HG02973 (cell line): ENCODE results near the gene ANGPTL8.

ENCODE experiments used
- ATAC-seq: cut with Tn5 transposase; IDR thresholded peaks from one replicate; pipeline ENCODE4 v1.9.1; 2021; ENCODE audit warnings: moderate library complexity; ENCODE audit not compliant: unreplicated experiment

ANGPTL8 gene

DNA sequence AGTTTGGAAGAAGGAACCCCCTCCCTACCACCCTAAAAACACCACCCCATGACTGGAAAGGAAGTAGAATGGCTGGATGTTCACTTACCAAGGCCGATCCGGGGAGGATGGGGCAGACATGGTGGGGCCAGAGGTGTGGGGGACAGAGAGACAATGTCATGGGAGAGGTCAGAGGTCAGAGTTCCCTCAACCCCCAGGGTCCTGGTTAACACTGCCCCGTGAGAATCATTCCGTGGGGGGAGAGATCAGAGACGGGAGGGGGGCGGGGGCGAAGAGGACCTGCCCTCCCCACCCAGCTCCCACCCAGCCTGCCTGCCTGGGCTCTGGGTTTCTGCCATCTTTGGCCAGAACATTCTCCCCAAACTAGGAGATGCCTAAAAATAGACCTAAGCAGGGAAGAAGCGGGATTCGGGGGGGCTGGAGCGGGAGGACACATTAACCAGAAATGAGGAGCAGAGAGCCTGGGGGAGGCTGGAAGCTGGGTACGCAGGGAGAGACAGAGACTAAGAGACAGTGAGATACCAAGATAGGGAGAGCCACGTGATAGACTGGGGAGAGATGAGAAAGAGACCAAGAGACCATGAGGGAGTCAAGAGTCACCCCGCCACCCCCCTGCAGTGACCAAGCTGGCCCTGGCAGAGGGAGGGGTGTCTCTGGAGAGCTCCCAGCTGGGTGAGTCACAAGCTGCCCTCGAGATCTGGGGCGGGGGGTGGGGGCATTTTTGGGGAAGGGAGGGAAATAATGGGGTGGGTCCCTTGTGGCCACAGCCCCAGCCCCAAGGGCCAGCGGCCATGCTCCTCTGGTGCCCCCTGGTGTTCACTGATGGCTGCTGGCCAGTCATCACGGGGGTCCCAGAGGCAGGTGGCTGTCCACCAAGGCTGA is 36.0 kb upstream of the ANGPTL8 start:
- ATAC-seq: no peak

- no peak for ATAC-seq
These were observed 35.3 kb upstream of the ANGPTL8 start for GRCh38 chr19:11204076-11204602.

DNA sequence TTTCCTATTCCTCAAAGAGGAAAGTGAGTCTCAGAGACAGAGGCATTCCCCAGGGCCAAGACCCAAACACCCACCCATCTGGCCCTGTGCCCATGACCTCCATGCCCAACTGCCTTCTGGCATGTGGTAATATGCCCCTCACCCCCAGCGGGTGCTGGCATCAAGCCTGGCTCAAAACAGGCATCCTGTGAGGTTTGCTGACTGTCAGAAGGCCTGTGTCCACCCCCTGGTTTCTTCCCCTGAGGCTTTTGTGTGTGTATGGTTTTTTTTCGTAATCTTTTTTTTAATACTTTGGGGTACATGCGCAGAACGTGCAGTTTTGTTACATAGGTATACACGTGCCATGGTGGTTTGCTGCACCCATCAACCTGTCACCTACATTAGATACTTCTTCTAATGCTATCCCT is 34.5 kb upstream of the ANGPTL8 start:
- ATAC-seq: no peak

GRCh38 chr19:11205939-11206570 is 33.4 kb upstream of the ANGPTL8 start:
- ATAC-seq: no peak

DNA sequence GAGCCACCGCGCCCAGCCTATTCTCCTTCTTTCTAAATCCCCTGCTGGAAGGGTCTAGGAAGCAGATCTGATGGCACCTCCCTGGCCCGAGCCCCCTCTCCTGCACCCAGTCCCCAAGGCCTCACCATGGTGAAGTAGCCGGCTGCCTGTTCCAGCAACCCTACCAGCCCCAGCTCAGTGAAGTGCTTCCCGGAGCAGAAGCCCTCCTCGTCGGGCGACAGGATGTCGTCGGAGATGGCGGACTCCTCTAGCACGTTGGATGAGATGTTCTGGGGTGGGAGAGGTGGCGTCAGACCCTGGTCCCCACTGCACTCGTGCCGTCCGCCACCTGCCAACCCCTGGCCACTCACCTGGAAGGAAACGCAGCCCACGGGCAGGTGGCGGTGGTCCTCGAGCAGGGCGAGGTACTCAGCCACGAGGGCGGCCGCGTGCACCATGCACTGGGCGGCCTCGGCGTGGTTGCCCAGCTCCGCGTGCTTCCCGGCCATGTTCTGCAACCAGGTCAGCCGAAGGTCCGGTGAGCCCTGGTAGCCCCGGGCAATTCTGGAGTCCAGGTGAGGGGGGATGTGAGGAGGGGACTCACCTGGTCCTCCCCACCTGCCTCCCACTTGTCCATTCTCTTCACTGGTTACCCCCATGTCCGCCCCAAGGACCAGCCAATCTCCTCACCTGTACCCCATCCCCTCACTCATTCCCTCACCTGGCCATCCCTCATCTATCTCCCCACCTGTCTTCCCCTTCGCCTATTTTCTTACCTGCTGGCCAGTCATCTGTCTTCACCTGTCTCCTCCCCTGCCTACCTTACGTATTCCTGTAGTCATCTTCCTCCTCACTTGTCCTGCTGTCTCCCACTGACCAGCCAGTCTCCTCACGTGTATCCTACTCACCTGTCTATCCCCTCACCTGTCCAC is 30.6 kb upstream of the ANGPTL8 start:
- ATAC-seq: no peak

- no peak for ATAC-seq
These were observed 29.4 kb upstream of the ANGPTL8 start for GRCh38 chr19:11209839-11210655.

- ATAC-seq: no peak
These were observed 28.8 kb upstream of the ANGPTL8 start for GRCh38 chr19:11210656-11210928.

GRCh38 chr19:11214387-11214786 is 25.0 kb upstream of the ANGPTL8 start:
- no peak for ATAC-seq

GRCh38 chr19:11221082-11221598 is 18.3 kb upstream of the ANGPTL8 start:
- ATAC-seq: no peak

DNA sequence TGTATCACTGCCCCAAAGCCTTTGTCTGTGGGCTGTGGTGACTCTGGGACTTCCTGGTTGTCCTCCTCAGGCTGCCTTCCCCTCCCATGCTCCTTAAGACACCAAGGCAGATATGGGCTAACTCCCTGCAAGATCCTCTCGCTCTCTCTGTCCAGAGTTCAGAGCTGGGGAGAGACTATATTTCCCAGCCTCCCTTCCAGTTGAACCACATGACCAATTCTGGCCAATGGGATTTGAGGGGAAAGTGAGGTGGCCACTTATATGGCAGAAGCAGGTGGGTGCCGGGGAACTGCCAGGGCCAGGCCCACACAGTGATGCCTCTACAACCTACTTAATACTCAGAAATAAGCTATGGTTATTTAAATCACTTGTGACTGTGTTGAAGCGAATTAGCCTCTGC is 16.2 kb upstream of the ANGPTL8 start:
- no peak for ATAC-seq

- ATAC-seq: no peak
These were observed 15.0 kb upstream of the ANGPTL8 start for GRCh38 chr19:11224429-11224828.

DNA sequence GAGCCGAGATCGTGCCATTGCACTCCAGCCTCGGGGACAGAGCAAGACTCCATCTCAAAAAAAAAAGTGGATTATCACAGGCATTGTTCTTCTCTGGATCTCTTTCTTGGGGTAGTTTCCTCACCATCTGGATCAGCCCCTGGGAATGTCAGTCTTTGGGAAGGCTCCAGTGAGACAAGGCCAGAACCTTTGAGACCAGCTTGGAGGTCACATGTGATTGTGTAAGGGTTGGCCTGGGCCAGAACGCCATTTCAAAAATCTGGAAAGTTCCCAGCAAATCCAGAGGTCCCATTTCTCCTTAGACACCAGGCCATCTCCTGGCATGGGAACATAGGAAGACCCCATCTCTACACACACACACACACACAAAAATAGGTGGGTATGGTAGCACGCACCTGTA is 14.2 kb upstream of the ANGPTL8 start:
- no peak for ATAC-seq

DNA sequence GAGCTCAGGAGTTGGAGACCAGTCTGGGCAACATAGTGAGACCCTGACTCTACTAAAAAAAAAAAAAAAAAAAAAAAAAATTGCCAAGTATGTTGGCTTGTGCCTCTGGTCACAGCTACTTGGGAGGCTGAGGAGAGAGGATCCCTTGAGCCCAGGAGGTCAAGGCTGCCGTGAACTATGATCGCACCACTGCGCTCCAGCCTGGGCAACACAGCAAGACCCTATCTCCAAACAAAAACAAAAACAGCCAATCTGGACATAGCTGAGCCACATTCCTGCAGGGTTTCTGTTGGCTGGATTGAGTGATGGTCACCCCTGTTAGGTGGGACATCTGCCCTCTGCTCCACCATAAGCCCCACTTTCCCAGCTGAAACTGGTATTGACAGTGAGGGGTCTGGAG is 13.6 kb upstream of the ANGPTL8 start:
- ATAC-seq: no peak

- no peak for ATAC-seq
These were observed 12.7 kb upstream of the ANGPTL8 start for GRCh38 chr19:11226716-11227166.

DNA sequence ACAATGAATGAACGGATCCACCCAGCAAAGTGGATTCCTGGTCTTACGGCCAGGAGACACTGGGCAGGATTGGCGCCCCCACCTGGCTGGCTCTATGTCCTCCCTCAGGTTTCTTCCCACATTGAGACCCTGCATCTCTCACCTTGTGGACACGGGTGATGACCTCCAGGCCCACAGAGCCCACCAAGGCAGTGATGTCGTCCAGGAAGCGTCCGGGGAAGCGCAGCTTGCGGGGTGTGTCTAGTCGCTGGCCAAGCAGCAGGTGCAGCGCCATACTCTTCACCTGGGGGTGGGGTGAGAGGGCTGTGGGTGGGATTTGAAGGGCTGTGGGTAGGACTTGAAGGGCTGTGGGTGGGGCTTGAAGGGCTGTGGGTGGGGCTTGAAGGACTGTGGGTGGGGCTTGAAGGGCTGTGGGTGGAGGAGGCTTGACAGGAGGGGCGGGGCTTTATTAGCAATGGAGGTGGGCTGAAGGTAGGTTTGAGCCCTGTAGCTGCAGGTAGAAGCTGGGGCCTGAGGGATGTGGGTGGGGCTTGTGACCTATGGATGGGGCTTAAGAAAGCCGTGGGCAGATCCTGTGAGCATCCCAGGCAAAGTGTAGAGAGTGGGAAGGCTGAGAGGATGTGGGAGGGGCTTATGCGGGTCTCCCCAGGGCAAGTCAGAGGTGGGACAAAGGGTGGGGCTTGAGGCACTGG is 12.1 kb upstream of the ANGPTL8 start:
- ATAC-seq: no peak

- ATAC-seq: no peak
These were observed 8.6 kb upstream of the ANGPTL8 start for GRCh38 chr19:11230621-11231386.

DNA sequence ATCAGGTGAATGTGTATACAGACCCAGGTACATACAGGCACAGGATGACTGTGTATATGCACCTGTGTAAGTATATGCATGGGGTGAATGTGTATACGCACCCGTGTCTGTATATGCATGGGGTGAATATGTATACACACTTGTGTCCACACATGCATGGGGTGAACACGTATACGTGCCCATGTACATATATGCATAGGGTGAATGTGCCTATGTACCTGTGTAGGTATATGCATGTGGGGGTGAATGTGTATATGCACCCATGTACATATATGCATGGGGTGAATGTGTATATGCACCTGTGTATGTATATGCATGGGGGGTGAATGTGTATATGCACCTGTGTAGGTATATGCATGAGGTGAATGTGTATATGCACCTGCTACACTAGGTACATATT is 6.9 kb upstream of the ANGPTL8 start:
- ATAC-seq: no peak

- ATAC-seq: no peak
These were observed 6.3 kb upstream of the ANGPTL8 start for GRCh38 chr19:11233073-11233472.

DNA sequence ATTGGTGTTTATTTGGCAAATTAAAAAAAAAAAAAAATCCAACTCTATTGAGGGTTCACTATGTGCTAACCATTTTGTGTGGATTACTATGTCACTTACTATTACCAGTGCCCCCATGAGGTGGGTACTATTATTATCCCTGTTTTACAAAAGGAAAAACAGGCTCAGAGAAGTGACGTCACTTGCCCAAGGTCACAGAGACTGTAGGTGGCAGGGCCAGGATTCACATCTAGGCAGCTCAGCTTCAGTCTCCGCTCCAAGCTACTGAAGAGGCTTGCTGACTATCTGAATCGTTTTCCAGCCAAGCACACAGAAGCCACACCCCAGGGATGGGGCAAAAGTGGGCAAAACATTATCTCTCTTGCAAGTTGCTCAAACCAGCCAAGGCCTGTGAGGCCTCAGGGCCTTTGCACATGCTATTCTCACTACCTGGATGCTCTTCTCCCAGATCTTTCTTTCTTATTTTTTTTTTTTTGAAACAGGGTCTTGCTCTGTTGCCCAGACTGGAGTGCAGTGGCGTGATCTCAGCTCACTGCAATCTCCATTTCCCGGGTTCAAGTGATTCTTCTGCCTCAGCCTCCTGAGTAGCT is 4.8 kb upstream of the ANGPTL8 start:
- ATAC-seq: no peak
